ENCODE measurements around the gene PCDH8.

The PCDH8 gene

GRCh38 chr13:52879950-52880741 lies 31.7 kb upstream of the PCDH8 start:
- Histone ChIP-seq H3K9me3 (ENCODE audit: insufficient read depth, low read length) (peaks cover 2% of the 10 kb centered on the region; the same call in 1 of the 2 replicates), H4K20me1 (ENCODE audit: low read depth, low read length) (no peaks in the 10 kb centered on the region), H3K4me3 (ENCODE audit: insufficient read depth, low read length, poor library complexity, severe bottlenecking) (no peak overlapping the region), H3F3A (ENCODE audit: insufficient read depth) (no peaks in the 10 kb centered on the region), H3K79me2 (ENCODE audit: insufficient read depth, low read length) (no peaks in the 10 kb centered on the region), H3K27ac (ENCODE audit: low read depth, low read length) (no peak overlapping the region), H3K27me3 (ENCODE audit: low read length) (no peaks in the 10 kb centered on the region), H3K9ac (ENCODE audit: low read length) (no peak overlapping the region), H2AFZ (ENCODE audit: low read depth, low read length, severe bottlenecking) (no peak overlapping the region), H3K9me2 (replicated peaks; ENCODE audit: insufficient read depth, low read length) (no peaks in the 10 kb centered on the region), H3K36me3 (ENCODE audit: low read length) (no peaks in the 10 kb centered on the region), H3K4me2 (ENCODE audit: low read depth, low read length, poor library complexity, severe bottlenecking) (no peak overlapping the region)
- no peak for TF ChIP-seq EZH2phosphoT487 (conservative IDR thresholded peaks at IDR 0.05; ENCODE audit: low read length)

- no peaks in the 10 kb centered on the region for H3F3A ChIP-seq (ENCODE audit: insufficient read depth)
- no peak overlapping the region for H3K4me3 ChIP-seq (ENCODE audit: insufficient read depth, low read length, poor library complexity, severe bottlenecking)
- H3K36me3 ChIP-seq (ENCODE audit: low read length) = no peaks in the 10 kb centered on the region
- H4K20me1 ChIP-seq (ENCODE audit: low read depth, low read length) = no peaks in the 10 kb centered on the region
- peaks cover 5% of the 10 kb centered on the region; the same call in 1 of the 2 replicates for H3K9me3 ChIP-seq (ENCODE audit: insufficient read depth, low read length)
- TF ChIP-seq EZH2phosphoT487 (conservative IDR thresholded peaks at IDR 0.05; ENCODE audit: low read length) (no peak), CTCF (IDR thresholded peaks at IDR 0.05; ENCODE audit: insufficient read depth, low read length, poor library complexity, severe bottlenecking) (no peak)
- H3K9ac ChIP-seq (ENCODE audit: low read length) = no peak overlapping the region
- H3K79me2 ChIP-seq (ENCODE audit: insufficient read depth, low read length) = no peaks in the 10 kb centered on the region
- H3K4me2 ChIP-seq (ENCODE audit: low read depth, low read length, poor library complexity, severe bottlenecking) = no peak overlapping the region
- no peak overlapping the region for H2AFZ ChIP-seq (ENCODE audit: low read depth, low read length, severe bottlenecking)
- no peak overlapping the region for H3K27ac ChIP-seq (ENCODE audit: low read depth, low read length)
- H3K9me2 ChIP-seq (replicated peaks; ENCODE audit: insufficient read depth, low read length) = no peaks in the 10 kb centered on the region
- H3K27me3 ChIP-seq (ENCODE audit: low read length) = no peaks in the 10 kb centered on the region
Observed at GRCh38 chr13:52878831-52879230, 30.4 kb upstream of the PCDH8 start.

GRCh38 chr13:52870143-52870542 lies 21.7 kb upstream of the PCDH8 start:
- no peaks in the 10 kb centered on the region for H3K79me2 ChIP-seq (ENCODE audit: insufficient read depth, low read length)
- peaks cover 3% of the 10 kb centered on the region; the same call in 1 of the 2 replicates for H3K9me3 ChIP-seq (ENCODE audit: insufficient read depth, low read length)
- H3K4me2 ChIP-seq (ENCODE audit: low read depth, low read length, poor library complexity, severe bottlenecking) = no peak overlapping the region
- H3K4me3 ChIP-seq (ENCODE audit: insufficient read depth, low read length, poor library complexity, severe bottlenecking) = no peak overlapping the region
- no peak overlapping the region for H2AFZ ChIP-seq (ENCODE audit: low read depth, low read length, severe bottlenecking)
- H3K27ac ChIP-seq (ENCODE audit: low read depth, low read length) = no peak overlapping the region
- TF ChIP-seq EZH2phosphoT487 (conservative IDR thresholded peaks at IDR 0.05; ENCODE audit: low read length) (no peak), CTCF (IDR thresholded peaks at IDR 0.05; ENCODE audit: insufficient read depth, low read length, poor library complexity, severe bottlenecking) (no peak)
- no peaks in the 10 kb centered on the region for H3K36me3 ChIP-seq (ENCODE audit: low read length)
- no peaks in the 10 kb centered on the region for H4K20me1 ChIP-seq (ENCODE audit: low read depth, low read length)
- no peaks in the 10 kb centered on the region for H3K9me2 ChIP-seq (replicated peaks; ENCODE audit: insufficient read depth, low read length)
- no peaks in the 10 kb centered on the region for H3K27me3 ChIP-seq (ENCODE audit: low read length)
- H3K9ac ChIP-seq (ENCODE audit: low read length) = no peak overlapping the region
- H3F3A ChIP-seq (ENCODE audit: insufficient read depth) = no peaks in the 10 kb centered on the region

GRCh38 chr13:52869621-52870020 lies 21.2 kb upstream of the PCDH8 start:
- no peak overlapping the region for H3K9ac ChIP-seq (ENCODE audit: low read length)
- TF ChIP-seq CTCF (IDR thresholded peaks at IDR 0.05; ENCODE audit: insufficient read depth, low read length, poor library complexity, severe bottlenecking) (no peak), EZH2phosphoT487 (conservative IDR thresholded peaks at IDR 0.05; ENCODE audit: low read length) (no peak)
- H2AFZ ChIP-seq (ENCODE audit: low read depth, low read length, severe bottlenecking) = no peak overlapping the region
- no peaks in the 10 kb centered on the region for H3K9me2 ChIP-seq (replicated peaks; ENCODE audit: insufficient read depth, low read length)
- H3F3A ChIP-seq (ENCODE audit: insufficient read depth) = no peaks in the 10 kb centered on the region
- no peaks in the 10 kb centered on the region for H3K79me2 ChIP-seq (ENCODE audit: insufficient read depth, low read length)
- H3K4me3 ChIP-seq (ENCODE audit: insufficient read depth, low read length, poor library complexity, severe bottlenecking) = no peak overlapping the region
- H3K4me2 ChIP-seq (ENCODE audit: low read depth, low read length, poor library complexity, severe bottlenecking) = no peak overlapping the region
- no peaks in the 10 kb centered on the region for H3K36me3 ChIP-seq (ENCODE audit: low read length)
- no peaks in the 10 kb centered on the region for H4K20me1 ChIP-seq (ENCODE audit: low read depth, low read length)
- no peaks in the 10 kb centered on the region for H3K27me3 ChIP-seq (ENCODE audit: low read length)
- H3K9me3 ChIP-seq (ENCODE audit: insufficient read depth, low read length) = no peaks in the 10 kb centered on the region; the same call in 1 of the 2 replicates
- H3K27ac ChIP-seq (ENCODE audit: low read depth, low read length) = no peak overlapping the region

Measured in SU-DHL-6 (cell line).